Measurements from ENCODE around the gene SLC7A5. TPM values are rescaled to one million over a fixed set of nuclear protein-coding genes. Genes with fewer than 3 reads are reported as not detected.
"Not testable (repeated sequence)": the region's sequence is repeated elsewhere in the genome, so short reads cannot be mapped to it uniquely, and the experiment has no call there.

Gene SLC7A5
- total RNA-seq, 1 donor from 2014 or later, result 13.4 TPM

- ATAC-seq (no peak), DNase-seq (ENCODE audit: low spot score) (no peak)
Measured at GRCh38 chr16:87836346-87836843, 32.9 kb downstream of the SLC7A5 start.

GRCh38 chr16:87835882-87836331, 33.4 kb downstream of the SLC7A5 start:
- ATAC-seq, result no peak
- peak; percentile 44 for DNase-seq (ENCODE audit: low spot score)

DNA sequence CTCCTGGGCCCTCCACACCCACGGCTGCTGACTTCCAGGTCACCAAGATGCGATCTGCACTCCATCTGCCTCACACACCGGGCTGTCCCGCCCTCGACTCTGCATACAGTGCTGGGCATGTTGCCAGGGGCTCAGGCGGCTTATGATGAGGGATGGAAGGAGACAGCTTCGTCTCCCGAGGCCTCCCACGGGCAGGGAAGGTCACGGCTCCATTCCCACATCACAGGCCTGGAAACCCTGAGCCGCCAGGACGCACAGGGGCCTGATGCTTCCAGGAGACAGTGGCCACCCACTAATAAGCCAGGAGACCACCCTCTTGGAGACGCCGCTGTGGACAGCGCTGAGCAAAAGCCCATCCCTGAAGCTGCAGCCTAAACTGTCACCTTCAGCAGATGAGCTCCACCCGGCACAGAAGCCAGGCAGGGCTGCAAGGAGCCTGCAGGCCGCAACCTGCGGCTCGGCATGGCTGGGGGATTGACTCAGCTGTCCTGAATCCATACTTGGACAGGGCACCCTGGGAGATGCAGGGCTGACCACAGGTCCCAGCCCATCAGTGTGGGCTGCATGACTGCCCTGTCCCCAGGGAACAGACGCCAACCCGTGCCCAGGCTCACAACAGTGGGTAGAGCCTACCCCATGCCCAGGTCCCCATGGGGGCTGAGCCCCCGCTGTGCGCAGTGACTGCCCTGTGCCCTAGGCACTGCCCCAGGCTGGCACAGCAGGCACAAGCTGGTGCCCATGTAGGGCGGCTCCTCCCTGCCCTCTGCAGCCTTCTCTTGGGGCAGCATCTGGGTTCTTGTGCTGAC, 34.4 kb downstream of the SLC7A5 start:
- peak; percentile 53 for DNase-seq (ENCODE audit: low spot score)
- no peak for ATAC-seq

DNA sequence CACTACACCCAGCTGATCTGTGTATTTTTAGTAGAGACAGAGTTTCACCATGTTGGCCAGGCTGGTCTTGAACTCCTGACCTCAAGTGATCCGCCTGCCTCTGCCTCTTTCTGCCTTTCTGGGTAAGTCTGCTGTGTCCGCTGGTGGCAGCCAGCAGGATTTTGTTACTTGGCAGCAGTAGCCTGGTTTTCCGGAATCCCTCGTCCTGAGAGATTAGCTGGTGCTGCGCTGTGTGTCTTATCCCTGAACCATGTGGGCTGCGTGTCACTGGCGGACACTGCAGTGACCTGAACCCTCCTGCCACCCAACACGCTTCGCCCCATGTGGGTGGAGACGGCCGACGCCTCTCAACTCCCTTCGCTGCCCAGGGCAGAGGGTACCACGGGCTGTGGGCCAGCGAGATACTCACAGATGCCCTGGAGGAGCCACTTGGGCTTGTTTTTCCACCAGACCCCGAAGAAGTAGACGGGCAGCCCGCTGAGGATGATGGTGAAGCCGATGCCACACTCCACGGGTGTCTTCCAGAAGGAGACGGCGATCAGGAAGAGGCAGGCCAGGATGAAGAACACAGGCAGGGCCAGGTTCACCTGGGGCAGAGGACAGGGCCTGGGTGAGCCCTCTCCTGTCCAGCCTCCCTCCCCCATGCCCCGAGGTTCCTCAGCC, 35.2 kb downstream of the SLC7A5 start:
- ATAC-seq (no peak), DNase-seq (ENCODE audit: low spot score) (no peak)

GRCh38 chr16:87833548-87833947, 35.8 kb downstream of the SLC7A5 start:
- DNase-seq (ENCODE audit: low spot score), result no peak

GRCh38 chr16:87832741-87833502, 36.4 kb downstream of the SLC7A5 start:
- no peak for DNase-seq (ENCODE audit: low spot score)
- ATAC-seq, result no peak

More at GRCh38 chr16:87833548-87833947, 35.8 kb downstream of the SLC7A5 start:
- no peak for ATAC-seq

DNA sequence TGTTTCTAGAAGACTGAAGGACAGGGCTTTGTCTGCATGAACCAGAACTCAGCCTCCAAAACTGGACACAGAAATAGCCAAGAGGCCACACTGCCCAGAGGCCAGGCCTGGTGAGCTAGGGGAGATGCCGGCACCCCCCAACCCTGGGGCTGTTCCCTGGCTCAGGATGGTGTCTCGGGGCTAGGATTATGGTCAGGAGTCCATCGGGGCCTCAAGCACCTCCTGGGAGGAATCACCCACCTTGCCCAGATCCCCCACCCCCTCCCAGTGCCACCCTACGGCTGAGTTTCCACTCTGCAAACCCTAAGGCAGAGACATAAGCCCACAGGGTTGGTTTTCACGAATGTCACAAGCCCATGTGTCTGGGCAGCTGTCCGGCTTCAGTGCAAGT, 37.2 kb downstream of the SLC7A5 start:
- ATAC-seq (no peak), DNase-seq (ENCODE audit: low spot score) (no peak)

- ATAC-seq (peak; percentile 1), DNase-seq (ENCODE audit: low spot score) (no peak)
Measured at GRCh38 chr16:87831421-87832136, 37.7 kb downstream of the SLC7A5 start.

- DNase-seq (ENCODE audit: low spot score) (no peak), ATAC-seq (peak; percentile 3)
Measured at GRCh38 chr16:87830673-87831420, 38.5 kb downstream of the SLC7A5 start.

GRCh38 chr16:87829988-87830672, 39.2 kb downstream of the SLC7A5 start:
- ATAC-seq (peak; percentile 19), DNase-seq (ENCODE audit: low spot score) (no peak)

DNA sequence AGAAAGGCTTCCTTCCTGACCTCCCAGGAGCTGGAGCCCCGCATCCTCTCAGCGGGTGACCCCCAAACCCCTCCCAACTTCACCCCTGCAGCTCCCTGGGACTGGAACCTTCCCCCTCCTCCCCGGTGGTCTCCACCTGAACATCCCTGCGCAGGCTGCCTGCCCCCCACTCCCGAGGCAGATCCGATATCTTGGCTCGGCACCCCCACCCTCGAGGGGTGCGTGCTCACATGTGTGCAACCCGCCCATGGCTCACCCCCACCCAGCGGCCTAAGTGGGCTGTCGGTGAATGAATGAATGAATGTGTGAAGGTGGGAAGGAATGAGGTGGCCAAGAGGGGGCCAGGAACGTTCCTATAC, 39.7 kb downstream of the SLC7A5 start:
- ATAC-seq, result no peak
- DNase-seq (ENCODE audit: low spot score), result no peak

DNA sequence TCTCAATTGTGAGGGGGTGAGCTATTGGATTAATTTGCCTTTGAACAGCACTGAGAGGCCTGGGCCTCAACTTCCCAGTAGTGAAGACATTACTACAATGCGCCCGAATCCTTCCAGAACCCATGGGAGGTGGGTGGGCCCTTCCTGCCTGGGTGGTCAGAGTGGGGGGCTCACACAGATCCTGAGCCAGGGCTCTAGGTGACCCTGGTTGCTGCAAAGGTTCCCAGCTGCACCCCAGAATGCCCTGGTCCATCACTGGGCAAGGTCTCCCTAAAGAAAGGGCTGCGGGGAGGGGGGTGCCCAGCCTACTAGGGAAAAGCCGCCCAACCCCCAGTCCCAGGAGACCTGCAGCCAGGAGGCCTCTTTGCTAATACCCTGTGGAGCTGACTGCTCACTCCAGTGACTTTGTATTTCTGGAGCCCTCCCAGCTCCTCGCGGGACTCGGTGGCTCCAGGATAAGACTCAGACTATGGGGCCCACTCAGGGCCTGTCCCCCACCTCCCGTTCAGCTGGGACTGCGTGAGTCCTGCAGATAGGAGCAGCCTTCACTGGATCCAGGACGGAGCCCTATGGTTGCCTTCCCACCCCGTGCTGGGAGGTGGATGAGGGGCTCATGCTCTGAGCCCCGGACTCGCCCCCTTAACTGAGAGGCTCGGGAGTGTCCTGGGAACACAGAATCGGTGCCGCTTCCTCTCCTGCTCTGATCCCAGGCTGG, 40.2 kb downstream of the SLC7A5 start:
- ATAC-seq (peak; percentile 44), DNase-seq (ENCODE audit: low spot score) (no peak)

DNA sequence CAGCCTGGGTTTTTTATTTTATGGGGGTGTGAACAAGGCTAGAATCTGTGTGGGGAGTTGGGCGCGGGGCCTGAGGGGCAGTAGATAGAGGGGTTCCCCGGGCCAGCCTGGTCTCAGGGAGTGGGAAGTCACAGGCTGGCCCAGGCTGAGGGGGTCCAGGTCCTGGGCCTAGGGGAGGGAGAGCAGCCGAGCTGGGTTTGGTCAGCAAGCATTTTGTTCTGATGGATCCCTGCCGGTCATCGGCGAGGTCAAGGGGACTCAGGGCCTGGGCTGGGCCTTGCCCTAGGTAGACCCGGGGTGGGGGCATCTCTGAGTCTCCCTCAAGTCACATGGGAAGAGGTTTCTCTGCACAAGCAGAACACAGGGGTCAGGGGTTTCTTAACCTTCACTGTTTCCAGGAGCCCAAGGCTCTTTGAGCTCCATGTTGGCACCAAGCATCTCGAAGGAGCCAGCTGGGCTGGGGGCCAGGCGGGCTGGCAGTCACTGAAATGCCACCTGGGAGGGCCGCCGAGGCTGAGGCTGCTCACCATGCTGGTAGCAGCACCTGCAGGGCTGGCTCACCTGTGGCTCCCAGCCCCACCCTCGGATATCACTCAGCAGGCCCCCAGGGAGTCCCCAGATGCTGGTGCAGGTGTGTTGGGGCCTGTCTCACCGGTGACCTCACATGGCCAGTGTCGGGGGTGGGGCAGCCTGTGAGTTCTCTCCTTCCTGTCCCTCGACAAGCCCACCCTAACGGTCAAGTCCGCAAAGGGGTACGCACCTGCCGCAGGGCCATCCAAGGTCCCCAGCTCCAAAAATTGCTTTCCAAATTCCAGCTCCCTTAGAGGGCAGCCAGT, 41.0 kb downstream of the SLC7A5 start:
- peak; percentile 32 for ATAC-seq
- no peak for DNase-seq (ENCODE audit: low spot score)

- ATAC-seq; DNase-seq (ENCODE audit: low spot score): not testable (repeated sequence)
Measured at GRCh38 chr16:87827588-87827915, 41.8 kb downstream of the SLC7A5 start.

GRCh38 chr16:87826798-87827587, 42.3 kb downstream of the SLC7A5 start:
- ATAC-seq (no peak), DNase-seq (ENCODE audit: low spot score) (no peak)

- ATAC-seq; DNase-seq (ENCODE audit: low spot score): not testable (repeated sequence)
Measured at GRCh38 chr16:87826407-87826797, 42.9 kb downstream of the SLC7A5 start.

DNA sequence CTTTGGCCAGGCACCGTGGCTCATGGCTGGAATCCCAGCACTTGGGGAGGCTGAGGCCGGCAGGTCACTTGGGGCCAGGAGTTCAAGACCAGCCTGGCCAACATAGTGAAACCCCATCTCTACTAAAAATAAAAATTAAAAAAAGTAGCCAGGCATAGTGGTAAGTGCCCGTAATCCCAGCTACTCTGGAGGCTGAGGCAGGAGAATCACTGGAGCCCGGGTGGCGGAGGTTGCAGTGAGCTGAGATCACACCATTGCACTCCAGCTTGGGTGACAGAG, 43.5 kb downstream of the SLC7A5 start:
- not testable (repeated sequence) for DNase-seq (ENCODE audit: low spot score); ATAC-seq
